Stimulated activated CD4-positive, alpha-beta T cell treated with anti-CD3 and anti-CD28 coated beads, Interleukin-12 subunit alpha, Interleukin-12 subunit beta, amount 100 ng/mL, for 4 hours (primary cell): ENCODE data around the gene TMEFF1.

ENCODE experiments used
- DNase-seq: peaks from one replicate; pipeline ENCODE4 v3.0.0-alpha.2; 2020

Gene TMEFF1

GRCh38 chr9:100448266-100448665, 24.7 kb upstream of the TMEFF1 start:
- DNase-seq = no peak

GRCh38 chr9:100449420-100449819, 23.5 kb upstream of the TMEFF1 start:
- DNase-seq = no peak

- DNase-seq = no peak
Observed at GRCh38 chr9:100452894-100453293, 20.1 kb upstream of the TMEFF1 start.

GRCh38 chr9:100455470-100455869, 17.5 kb upstream of the TMEFF1 start:
- no peak for DNase-seq

GRCh38 chr9:100457517-100457916, 15.4 kb upstream of the TMEFF1 start:
- DNase-seq = no peak

GRCh38 chr9:100459963-100460362, 13.0 kb upstream of the TMEFF1 start:
- no peak for DNase-seq

- DNase-seq = no peak
Observed at GRCh38 chr9:100465274-100465673, 7.7 kb upstream of the TMEFF1 start.

- DNase-seq = no peak
Observed at GRCh38 chr9:100465761-100466160, 7.2 kb upstream of the TMEFF1 start.

GRCh38 chr9:100466171-100466828, 6.6 kb upstream of the TMEFF1 start:
- no peak for DNase-seq

- DNase-seq = no peak
Observed at GRCh38 chr9:100466829-100467221, 6.1 kb upstream of the TMEFF1 start.

- DNase-seq = no peak
Observed at GRCh38 chr9:100468041-100468440, 4.9 kb upstream of the TMEFF1 start.

- no peak for DNase-seq
Observed at GRCh38 chr9:100472268-100472667, 681 bp upstream of the TMEFF1 start.

- peak; percentile 22 for DNase-seq
Observed at GRCh38 chr9:100473276-100474081, 530 bp downstream of the TMEFF1 start.

- peak; percentile 0 for DNase-seq
Observed at GRCh38 chr9:100474082-100474923, 1.4 kb downstream of the TMEFF1 start.

- no peak for DNase-seq
Observed at GRCh38 chr9:100474924-100475276, 2.0 kb downstream of the TMEFF1 start.

GRCh38 chr9:100477241-100477640, 4.3 kb downstream of the TMEFF1 start:
- no peak for DNase-seq

GRCh38 chr9:100478192-100478591, 5.2 kb downstream of the TMEFF1 start:
- no peak for DNase-seq

GRCh38 chr9:100479820-100480219, 6.9 kb downstream of the TMEFF1 start:
- no peak for DNase-seq

- no peak for DNase-seq
Observed at GRCh38 chr9:100485196-100485595, 12.2 kb downstream of the TMEFF1 start.

- no peak for DNase-seq
Observed at GRCh38 chr9:100486479-100487176, 13.7 kb downstream of the TMEFF1 start.

GRCh38 chr9:100488177-100488576, 15.2 kb downstream of the TMEFF1 start:
- no peak for DNase-seq

GRCh38 chr9:100489836-100490235, 16.9 kb downstream of the TMEFF1 start:
- no peak for DNase-seq

GRCh38 chr9:100492952-100493351, 20.0 kb downstream of the TMEFF1 start:
- no peak for DNase-seq
